GM10266 (cell line): ENCODE results near the gene MBD6.

Experiments
- DNase-seq: peaks from one replicate; pipeline ENCODE4 v3.0.0; 2012; ENCODE audit errors: extremely low spot score
- TF ChIP-seq, protein P1 (sequence below): IDR thresholded peaks from 2 replicates; pipeline ENCODE4 v1.5.1; 2012; ENCODE audit warnings: mild to moderate bottlenecking, low read depth; ENCODE audit not compliant: control insufficient read depth, insufficient read depth; ENCODE audit errors: missing control alignments

Gene MBD6

GRCh38 chr12:57524814-57525614 is 2.4 kb downstream of the MBD6 start:
- no peak for DNase-seq
- TF ChIP-seq, protein P1, sequence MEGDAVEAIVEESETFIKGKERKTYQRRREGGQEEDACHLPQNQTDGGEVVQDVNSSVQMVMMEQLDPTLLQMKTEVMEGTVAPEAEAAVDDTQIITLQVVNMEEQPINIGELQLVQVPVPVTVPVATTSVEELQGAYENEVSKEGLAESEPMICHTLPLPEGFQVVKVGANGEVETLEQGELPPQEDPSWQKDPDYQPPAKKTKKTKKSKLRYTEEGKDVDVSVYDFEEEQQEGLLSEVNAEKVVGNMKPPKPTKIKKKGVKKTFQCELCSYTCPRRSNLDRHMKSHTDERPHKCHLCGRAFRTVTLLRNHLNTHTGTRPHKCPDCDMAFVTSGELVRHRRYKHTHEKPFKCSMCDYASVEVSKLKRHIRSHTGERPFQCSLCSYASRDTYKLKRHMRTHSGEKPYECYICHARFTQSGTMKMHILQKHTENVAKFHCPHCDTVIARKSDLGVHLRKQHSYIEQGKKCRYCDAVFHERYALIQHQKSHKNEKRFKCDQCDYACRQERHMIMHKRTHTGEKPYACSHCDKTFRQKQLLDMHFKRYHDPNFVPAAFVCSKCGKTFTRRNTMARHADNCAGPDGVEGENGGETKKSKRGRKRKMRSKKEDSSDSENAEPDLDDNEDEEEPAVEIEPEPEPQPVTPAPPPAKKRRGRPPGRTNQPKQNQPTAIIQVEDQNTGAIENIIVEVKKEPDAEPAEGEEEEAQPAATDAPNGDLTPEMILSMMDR, result no peak

- TF ChIP-seq, protein P1, result no peak
- no peak for DNase-seq
Observed at GRCh38 chr12:57525615-57526383, 3.2 kb downstream of the MBD6 start.

DNA sequence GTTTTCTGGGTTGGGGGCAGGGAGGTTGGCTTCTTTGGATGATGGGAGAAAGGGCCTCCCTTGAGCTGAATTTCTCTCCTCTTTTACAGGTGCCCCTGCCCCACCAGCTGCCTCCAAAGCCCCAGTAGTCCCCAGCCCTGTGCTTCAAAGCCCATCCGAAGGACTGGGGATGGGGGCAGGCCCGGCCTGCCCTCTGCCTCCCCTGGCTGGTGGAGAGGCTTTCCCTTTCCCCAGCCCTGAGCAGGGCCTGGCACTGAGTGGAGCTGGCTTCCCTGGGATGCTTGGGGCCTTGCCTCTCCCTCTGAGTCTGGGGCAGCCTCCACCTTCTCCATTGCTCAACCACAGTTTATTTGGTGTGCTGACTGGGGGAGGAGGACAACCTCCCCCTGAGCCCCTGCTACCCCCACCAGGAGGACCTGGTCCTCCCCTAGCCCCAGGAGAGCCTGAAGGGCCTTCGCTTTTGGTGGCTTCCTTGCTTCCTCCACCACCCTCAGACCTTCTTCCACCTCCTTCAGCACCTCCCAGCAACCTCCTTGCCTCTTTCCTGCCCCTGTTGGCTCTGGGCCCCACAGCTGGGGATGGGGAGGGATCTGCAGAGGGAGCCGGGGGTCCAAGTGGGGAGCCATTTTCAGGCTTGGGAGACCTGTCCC is 4.0 kb downstream of the MBD6 start:
- DNase-seq, result no peak
- TF ChIP-seq, protein P1, result no peak

GRCh38 chr12:57527184-57527583 is 4.6 kb downstream of the MBD6 start:
- DNase-seq, result no peak
- TF ChIP-seq, protein P1, result no peak

DNA sequence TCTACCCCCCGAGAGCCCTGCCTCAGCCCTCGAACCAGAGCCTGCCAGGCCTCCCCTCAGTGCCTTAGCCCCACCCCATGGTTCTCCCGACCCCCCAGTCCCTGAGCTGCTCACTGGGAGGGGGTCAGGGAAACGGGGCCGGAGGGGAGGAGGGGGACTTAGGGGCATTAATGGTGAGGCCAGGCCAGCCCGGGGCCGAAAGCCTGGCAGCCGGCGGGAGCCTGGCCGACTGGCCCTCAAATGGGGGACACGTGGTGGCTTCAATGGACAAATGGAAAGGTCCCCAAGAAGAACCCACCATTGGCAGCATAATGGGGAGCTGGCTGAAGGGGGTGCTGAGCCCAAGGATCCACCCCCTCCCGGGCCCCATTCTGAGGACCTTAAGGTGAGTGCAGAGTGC is 5.6 kb downstream of the MBD6 start:
- TF ChIP-seq, protein P1, result no peak
- no peak for DNase-seq

DNA sequence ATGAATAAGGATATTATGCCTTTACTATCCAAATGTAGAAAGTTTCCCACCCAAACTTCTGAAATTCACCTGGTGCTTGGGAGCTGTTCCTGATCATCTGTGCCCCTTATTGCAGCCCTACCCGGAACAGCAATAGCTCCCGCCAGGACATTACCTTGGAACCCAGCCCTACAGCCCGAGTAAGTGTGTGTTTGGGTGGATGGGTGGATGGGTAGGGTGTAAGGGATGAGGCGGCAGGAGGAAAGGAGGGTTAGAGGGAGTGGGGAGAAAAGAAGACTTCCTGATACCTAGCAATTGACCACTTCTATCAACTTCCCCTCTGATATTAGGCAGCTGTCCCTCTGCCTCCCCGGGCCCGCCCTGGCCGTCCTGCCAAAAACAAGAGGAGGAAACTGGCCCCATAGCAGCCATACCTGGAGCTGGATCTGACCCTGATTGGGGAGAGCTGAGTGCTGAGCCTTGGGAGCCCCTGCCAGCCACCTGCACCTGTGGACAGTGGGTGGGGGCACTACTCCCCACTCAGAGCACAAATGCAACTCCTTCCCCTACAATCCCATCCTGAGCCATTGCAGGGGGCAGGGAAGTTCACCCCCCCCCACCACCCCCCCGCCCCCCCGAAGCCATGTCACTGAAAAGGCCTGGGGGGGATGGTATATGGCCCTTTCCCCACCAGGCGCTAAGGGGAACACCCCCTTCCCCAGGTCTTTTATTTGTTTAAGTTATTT is 6.4 kb downstream of the MBD6 start:
- TF ChIP-seq, protein P1, result no peak
- DNase-seq, result no peak
